CD14-positive monocyte (primary cell): ENCODE measurements around the gene TSEN15. TPM values are rescaled to one million over a fixed set of nuclear protein-coding genes. Genes with fewer than 3 reads are reported as not detected.

Source experiments
- DNase-seq, 3 donors: peaks; one replicate each; pipeline ENCODE4 v3.0.0-alpha.2; 2011 to 2022
- H2AFZ ChIP-seq: 2 replicates; pipeline ENCODE4 v1.6.0; 2012; ENCODE audit warnings: mild to moderate bottlenecking, low read depth, low read length, inconsistent platforms; ENCODE audit not compliant: insufficient read depth, poor library complexity, severe bottlenecking
- H3K27ac ChIP-seq, 2 donors: 1 replicate in 1 of 2; 2 replicates in 1 of 2; pipeline ENCODE4 v1.5.1; 2012 to 2013; ENCODE audit warnings: low read length in 2 of 2, control low read depth in 1 of 2, inconsistent platforms in 1 of 2, low read depth in 1 of 2, mild to moderate bottlenecking in 1 of 2
- H3K27me3 ChIP-seq, 2 donors: one replicate each; pipeline versions ENCODE4 v1.6.0 to v1.6.1; 2011 to 2013; ENCODE audit warnings: low read length in 2 of 2; ENCODE audit not compliant: control insufficient read depth in 2 of 2, insufficient read depth in 2 of 2
- H3K36me3 ChIP-seq, 2 donors: replicated peaks in 1 of 2; 1 replicate in 1 of 2; 2 replicates in 1 of 2; pipeline versions ENCODE4 v1.5.1 to v1.6.1; 2012 to 2013; ENCODE audit warnings: low read length in 2 of 2, control low read depth in 1 of 2, inconsistent platforms in 1 of 2, mild to moderate bottlenecking in 1 of 2; ENCODE audit not compliant: insufficient read depth in 2 of 2, control insufficient read depth in 1 of 2
- H3K4me1 ChIP-seq, 2 donors: 1 replicate in 1 of 2; 2 replicates in 1 of 2; pipeline versions ENCODE4 v1.5.1 to v1.6.1; 2012 to 2013; ENCODE audit warnings: low read length in 2 of 2, control low read depth in 1 of 2, inconsistent platforms in 1 of 2, mild to moderate bottlenecking in 1 of 2, moderate library complexity in 1 of 2; ENCODE audit not compliant: insufficient read depth in 2 of 2, control insufficient read depth in 1 of 2
- H3K4me2 ChIP-seq: replicated peaks from 2 replicates; pipeline ENCODE3; 2012; ENCODE audit warnings: low read length, moderate library complexity, mild to moderate bottlenecking; ENCODE audit not compliant: poor library complexity, severe bottlenecking; ENCODE audit errors: extremely low read depth
- H3K4me3 ChIP-seq, 3 experiments: fragments of 200-600 bp in 1 of 3; sonication (generic) in 1 of 3; replicated peaks in 1 of 3; 1 replicate in 2 of 3; 2 replicates in 1 of 3; pipeline ENCODE4 v1.5.1; 2011 to 2013; ENCODE audit warnings: low read length in 3 of 3, mild to moderate bottlenecking in 3 of 3, control low read depth in 2 of 3, low read depth in 2 of 3, inconsistent platforms in 1 of 3, moderate library complexity in 1 of 3
- H3K79me2 ChIP-seq: 2 replicates; pipeline ENCODE4 v1.6.0; 2012; ENCODE audit warnings: mild to moderate bottlenecking, control low read depth, inconsistent platforms, low read length, moderate library complexity; ENCODE audit not compliant: insufficient read depth
- H3K9ac ChIP-seq: 2 replicates; pipeline ENCODE4 v1.6.0; 2017; ENCODE audit warnings: low read length, mild to moderate bottlenecking; ENCODE audit not compliant: insufficient read depth, poor library complexity, severe bottlenecking
- H3K9me3 ChIP-seq, 2 donors: replicated peaks in 1 of 2; 1 replicate in 1 of 2; 2 replicates in 1 of 2; pipeline versions ENCODE4 v1.5.1 to v1.6.1; 2012 to 2013; ENCODE audit warnings: low read length in 2 of 2, control low read depth in 1 of 2; ENCODE audit not compliant: control insufficient read depth in 1 of 2, insufficient read depth in 1 of 2
- H4K20me1 ChIP-seq: 2 replicates; pipeline ENCODE4 v1.6.0; 2012; ENCODE audit warnings: mild to moderate bottlenecking, low read length, control low read depth, moderate library complexity; ENCODE audit not compliant: insufficient read depth
- H3K27ac Mint-ChIP-seq, 7 donors: one replicate each; pipeline ENCODE4 v1.8.0; 2020; ENCODE audit warnings: mild to moderate bottlenecking in 7 of 7, mixed read lengths in 7 of 7, moderate library complexity in 6 of 7, inconsistent platforms in 2 of 7
- H3K27me3 Mint-ChIP-seq, 3 donors: one replicate each; pipeline ENCODE4 v1.8.0; 2021 to 2022; ENCODE audit warnings: low read depth in 3 of 3, mild to moderate bottlenecking in 3 of 3, mixed read lengths in 3 of 3, moderate library complexity in 3 of 3, inconsistent platforms in 1 of 3
- H3K36me3 Mint-ChIP-seq, 2 donors: one replicate each; pipeline ENCODE4 v1.8.0; 2020; ENCODE audit warnings: mixed read lengths in 2 of 2, inconsistent platforms in 1 of 2, mild to moderate bottlenecking in 1 of 2
- H3K4me1 Mint-ChIP-seq: one replicate; pipeline ENCODE4 v1.8.0; 2020; ENCODE audit warnings: mild to moderate bottlenecking, mixed read lengths
- H3K4me3 Mint-ChIP-seq, 2 donors: one replicate each; pipeline ENCODE4 v1.8.0; 2020; ENCODE audit warnings: mild to moderate bottlenecking in 2 of 2, mixed read lengths in 2 of 2, moderate library complexity in 1 of 2
- H3K9me3 Mint-ChIP-seq, 7 donors: one replicate each; pipeline ENCODE4 v1.8.0; 2020 to 2022; ENCODE audit warnings: mixed read lengths in 7 of 7, mild to moderate bottlenecking in 6 of 7, moderate library complexity in 6 of 7, inconsistent platforms in 2 of 7
- WGBS: methylation state at CpG from one replicate; pipeline ENCODE4 v1.1.5; 2013; ENCODE audit warnings: missing lambda C conversion rate; ENCODE audit not compliant: insufficient coverage; 5-methylcytosine and 5-hydroxymethylcytosine counted together
- intact Hi-C, 2 donors: fragments of 100-400 bp; cut with micrococcal nuclease; formaldehyde crosslinking; loops; one replicate each; pipeline versions ENCODE4 v1.15.0 to v1.15.1; 2023
- polyA plus RNA-seq, 3 donors: library from polyadenylated mRNA; depleted of rRNA in 1 of 3; unstranded in 2 of 3; stranded (reverse) in 1 of 3; fragments of 300-500 nt in 2 of 3; fragments of >200 nt in 1 of 3; fragmentation: Illumina TruSeq in 2 of 3; gene quantifications; 1 replicate in 2 of 3; 2 replicates in 1 of 3; pipeline ENCODE4 v1.2.3, GENCODE V29; 2012 to 2021
- TF ChIP-seq, protein P1 (sequence below): fragments of 200-600 bp; IDR thresholded peaks from one replicate; pipeline ENCODE4 v1.8.0; 2022; ENCODE audit warnings: antibody characterized with exemption, mild to moderate bottlenecking

Gene TSEN15
- polyA plus RNA-seq, 3 donors: 11.8 to 29.4 (median 23.4) TPM

DNA sequence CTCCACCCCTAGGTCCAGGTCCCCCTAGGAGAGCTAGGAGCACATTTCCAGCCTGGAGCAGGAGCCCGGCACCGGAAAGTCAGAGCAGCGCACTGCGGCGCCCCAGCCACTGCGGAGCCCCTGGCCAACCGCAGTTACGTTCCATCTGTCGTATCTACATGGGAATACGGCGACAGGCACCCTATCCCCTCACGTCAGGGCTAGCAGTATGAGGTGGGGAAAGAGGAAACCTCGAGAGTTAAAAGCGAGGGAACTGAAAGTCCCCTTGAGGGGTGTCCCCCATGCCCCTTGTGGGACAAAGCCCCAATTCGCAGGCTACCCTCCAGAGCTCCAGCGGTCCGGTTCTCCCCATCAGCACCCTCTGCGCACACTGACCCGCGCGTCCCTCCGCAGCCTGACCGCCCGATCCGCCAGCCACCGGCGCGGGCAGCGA, 15.0 kb upstream of the TSEN15 start:
- peaks cover 0 to 7% of the 10 kb centered on the region in 2 donors for H3K9me3 ChIP-seq
- peaks cover 0 to 4% of the 10 kb centered on the region in 2 donors for H3K36me3 Mint-ChIP-seq
- H3K4me3 ChIP-seq: peak overlapping the region; percentile 28 to 79 (median 77)
- H3K27me3 Mint-ChIP-seq: peaks cover 23 to 36% (median 25%) of the 10 kb centered on the region in 3 donors
- peaks cover 26 to 29% of the 10 kb centered on the region in 2 donors for H3K27me3 ChIP-seq
- peak overlapping the region; percentile 47 for H3K9ac ChIP-seq
- intact Hi-C loops: no loop called here
- H4K20me1 ChIP-seq: no peaks in the 10 kb centered on the region
- H3K27ac ChIP-seq: no peak overlapping the region
- DNase-seq: peak in 1 of 3 donors; percentile 9
- TF ChIP-seq, protein P1, sequence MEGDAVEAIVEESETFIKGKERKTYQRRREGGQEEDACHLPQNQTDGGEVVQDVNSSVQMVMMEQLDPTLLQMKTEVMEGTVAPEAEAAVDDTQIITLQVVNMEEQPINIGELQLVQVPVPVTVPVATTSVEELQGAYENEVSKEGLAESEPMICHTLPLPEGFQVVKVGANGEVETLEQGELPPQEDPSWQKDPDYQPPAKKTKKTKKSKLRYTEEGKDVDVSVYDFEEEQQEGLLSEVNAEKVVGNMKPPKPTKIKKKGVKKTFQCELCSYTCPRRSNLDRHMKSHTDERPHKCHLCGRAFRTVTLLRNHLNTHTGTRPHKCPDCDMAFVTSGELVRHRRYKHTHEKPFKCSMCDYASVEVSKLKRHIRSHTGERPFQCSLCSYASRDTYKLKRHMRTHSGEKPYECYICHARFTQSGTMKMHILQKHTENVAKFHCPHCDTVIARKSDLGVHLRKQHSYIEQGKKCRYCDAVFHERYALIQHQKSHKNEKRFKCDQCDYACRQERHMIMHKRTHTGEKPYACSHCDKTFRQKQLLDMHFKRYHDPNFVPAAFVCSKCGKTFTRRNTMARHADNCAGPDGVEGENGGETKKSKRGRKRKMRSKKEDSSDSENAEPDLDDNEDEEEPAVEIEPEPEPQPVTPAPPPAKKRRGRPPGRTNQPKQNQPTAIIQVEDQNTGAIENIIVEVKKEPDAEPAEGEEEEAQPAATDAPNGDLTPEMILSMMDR: no peak
- peak overlapping the region; percentile 93 for H3K4me2 ChIP-seq
- peak overlapping the region; percentile 82 for H2AFZ ChIP-seq
- H3K4me1 Mint-ChIP-seq: peaks cover 22% of the 10 kb centered on the region
- no peaks in the 10 kb centered on the region for H3K36me3 ChIP-seq
- peaks cover 0 to 4% (median 0%) of the 10 kb centered on the region in 7 donors for H3K9me3 Mint-ChIP-seq
- WGBS: under 1% methylated on average over 26 of the region's 29 CpGs
- H3K4me1 ChIP-seq: peaks cover 15 to 17% of the 10 kb centered on the region in 2 donors
- H3K79me2 ChIP-seq: no peaks in the 10 kb centered on the region
- H3K27ac Mint-ChIP-seq: peak overlapping the region in 1 of 7 donors; percentile 42
- peak overlapping the region; percentile 71 to 89 for H3K4me3 Mint-ChIP-seq

DNA sequence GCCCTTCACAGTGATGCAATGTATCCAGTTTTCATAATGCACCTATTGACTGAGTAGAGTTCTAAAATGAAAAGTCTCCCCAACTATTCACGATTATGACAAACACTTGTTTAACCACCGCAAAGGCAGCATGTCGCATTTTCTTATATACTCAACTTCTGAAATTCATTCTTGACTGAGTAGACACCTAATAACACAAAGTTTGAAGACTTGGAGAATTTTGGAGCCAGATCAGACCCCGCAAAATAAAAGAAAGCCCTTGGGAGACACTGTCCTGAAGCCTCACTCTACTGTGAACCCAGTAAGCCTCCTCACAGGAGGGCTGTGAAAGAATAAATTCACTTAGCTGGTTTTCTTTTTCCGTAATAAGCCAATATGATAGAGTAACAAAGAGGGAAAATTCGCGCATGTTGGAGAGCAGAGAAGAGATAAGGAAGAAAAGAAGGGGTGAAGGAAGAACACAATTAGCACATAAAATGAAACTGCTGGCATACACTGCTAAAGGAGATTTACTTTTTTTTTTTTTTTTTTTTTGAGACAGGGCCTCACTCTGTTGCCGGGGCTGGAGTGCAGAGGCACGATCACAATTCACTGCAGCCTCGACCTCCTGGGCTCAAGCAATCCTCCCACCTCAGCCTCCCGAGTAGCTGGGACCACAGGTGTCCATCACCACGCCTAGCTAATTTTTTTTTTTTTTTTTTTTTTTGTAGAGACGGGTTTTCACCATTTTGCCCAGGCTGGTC, 13.5 kb upstream of the TSEN15 start:
- peak overlapping the region; percentile 82 for H2AFZ ChIP-seq
- H3K4me1 Mint-ChIP-seq: peaks cover 18% of the 10 kb centered on the region
- H3K27ac ChIP-seq: no peak overlapping the region
- no peak overlapping the region for H3K27ac Mint-ChIP-seq
- peak overlapping the region in 2 of 3 experiments; percentile 77 to 79 for H3K4me3 ChIP-seq
- no peaks in the 10 kb centered on the region for H3K36me3 ChIP-seq
- peaks cover 25 to 32% of the 10 kb centered on the region in 2 donors for H3K27me3 ChIP-seq
- no peak for DNase-seq
- peaks cover 0 to 4% (median 0%) of the 10 kb centered on the region in 7 donors for H3K9me3 Mint-ChIP-seq
- H3K9ac ChIP-seq: peak overlapping the region; percentile 47
- WGBS: 72% methylated on average over 5 of the region's 13 CpGs
- H3K4me3 Mint-ChIP-seq: peak overlapping the region; percentile 74 to 92
- peaks cover 15 to 16% of the 10 kb centered on the region in 2 donors for H3K4me1 ChIP-seq
- peaks cover 20 to 35% (median 25%) of the 10 kb centered on the region in 3 donors for H3K27me3 Mint-ChIP-seq
- peaks cover 0 to 4% of the 10 kb centered on the region in 2 donors for H3K36me3 Mint-ChIP-seq
- H4K20me1 ChIP-seq: no peaks in the 10 kb centered on the region
- intact Hi-C loops: no loop called here
- H3K9me3 ChIP-seq: peaks cover 0 to 7% of the 10 kb centered on the region in 2 donors
- TF ChIP-seq, protein P1: no peak
- H3K79me2 ChIP-seq: no peaks in the 10 kb centered on the region
- H3K4me2 ChIP-seq: peak overlapping the region; percentile 93
